ENCODE data around the gene OPRM1.

- TF ChIP-seq CTCF (IDR thresholded peaks at IDR 0.05; ENCODE audit: borderline replicate concordance, extremely low read depth, low read length, poor library complexity, severe bottlenecking) (peak; percentile 83), EZH2 (IDR thresholded peaks at IDR 0.05; ENCODE audit: borderline replicate concordance, low read depth, low read length, severe bottlenecking) (no peak)
Observed at GRCh38 chr6:154156135-154156896, 117.3 kb downstream of the OPRM1 start.
